HG03039 (cell line): ENCODE results near the gene DDX31.

ENCODE experiments used
- ATAC-seq: cut with Tn5 transposase; IDR thresholded peaks from one replicate; pipeline ENCODE4 v1.9.1; 2021; ENCODE audit warnings: mild to moderate bottlenecking, moderate library complexity; ENCODE audit not compliant: unreplicated experiment

The DDX31 gene

GRCh38 chr9:132600326-132600984 lies 69.3 kb downstream of the DDX31 start:
- no peak for ATAC-seq

GRCh38 chr9:132597073-132597775 lies 72.6 kb downstream of the DDX31 start:
- no peak for ATAC-seq

- no peak for ATAC-seq
Observed at GRCh38 chr9:132596200-132596599, 73.6 kb downstream of the DDX31 start.

GRCh38 chr9:132595319-132595718 lies 74.5 kb downstream of the DDX31 start:
- ATAC-seq, result no peak

GRCh38 chr9:132594412-132594811 lies 75.4 kb downstream of the DDX31 start:
- ATAC-seq, result no peak

GRCh38 chr9:132592451-132592850 lies 77.3 kb downstream of the DDX31 start:
- ATAC-seq, result no peak

GRCh38 chr9:132591751-132592314 lies 78.0 kb downstream of the DDX31 start:
- ATAC-seq, result no peak

- ATAC-seq, result no peak
Observed at GRCh38 chr9:132591244-132591643, 78.5 kb downstream of the DDX31 start.

GRCh38 chr9:132590318-132591182 lies 79.2 kb downstream of the DDX31 start:
- ATAC-seq, result no peak

GRCh38 chr9:132590037-132590317 lies 79.8 kb downstream of the DDX31 start:
- ATAC-seq, result no peak

GRCh38 chr9:132589148-132590036 lies 80.4 kb downstream of the DDX31 start:
- no peak for ATAC-seq

- no peak for ATAC-seq
Observed at GRCh38 chr9:132588501-132589147, 81.2 kb downstream of the DDX31 start.

- no peak for ATAC-seq
Observed at GRCh38 chr9:132588098-132588497, 81.7 kb downstream of the DDX31 start.

GRCh38 chr9:132587592-132587955 lies 82.2 kb downstream of the DDX31 start:
- no peak for ATAC-seq

- no peak for ATAC-seq
Observed at GRCh38 chr9:132586830-132587591, 82.8 kb downstream of the DDX31 start.

GRCh38 chr9:132585954-132586829 lies 83.6 kb downstream of the DDX31 start:
- no peak for ATAC-seq

- no peak for ATAC-seq
Observed at GRCh38 chr9:132584601-132585560, 84.9 kb downstream of the DDX31 start.
